Inferior parietal cortex (tissue), 1 donor: ENCODE results near the gene NDRG4.
A peak's percentile ranks its signal among the peaks of the same experiment; 100 is the strongest.
"Not testable (repeated sequence)": the region's sequence is repeated elsewhere in the genome, so short reads cannot be mapped to it uniquely, and the experiment has no call there.

Experiments used
- DNase-seq: peaks from one replicate; pipeline ENCODE4 v3.0.0-alpha.2; 2016; ENCODE audit errors: extremely low spot score

The NDRG4 gene

GRCh38 chr16:58465817-58466216 is 34.1 kb upstream of the NDRG4 start:
- DNase-seq: no peak

GRCh38 chr16:58466396-58466795 is 33.5 kb upstream of the NDRG4 start:
- no peak for DNase-seq

GRCh38 chr16:58467905-58468304 is 32.0 kb upstream of the NDRG4 start:
- DNase-seq: no peak

GRCh38 chr16:58471209-58471975 is 28.6 kb upstream of the NDRG4 start:
- no peak for DNase-seq

- no peak for DNase-seq
Measured at GRCh38 chr16:58472266-58472665, 27.7 kb upstream of the NDRG4 start.

- DNase-seq: no peak
Measured at GRCh38 chr16:58472827-58473226, 27.1 kb upstream of the NDRG4 start.

- no peak for DNase-seq
Measured at GRCh38 chr16:58474296-58474695, 25.6 kb upstream of the NDRG4 start.

- no peak for DNase-seq
Measured at GRCh38 chr16:58475091-58475619, 24.8 kb upstream of the NDRG4 start.

GRCh38 chr16:58476791-58477190 is 23.2 kb upstream of the NDRG4 start:
- no peak for DNase-seq

GRCh38 chr16:58478427-58478826 is 21.5 kb upstream of the NDRG4 start:
- no peak for DNase-seq

- no peak for DNase-seq
Measured at GRCh38 chr16:58481226-58481869, 18.6 kb upstream of the NDRG4 start.

GRCh38 chr16:58481931-58482330 is 18.0 kb upstream of the NDRG4 start:
- no peak for DNase-seq

GRCh38 chr16:58485184-58485887 is 14.6 kb upstream of the NDRG4 start:
- no peak for DNase-seq

- DNase-seq: peak; percentile 83
Measured at GRCh38 chr16:58487566-58488351, 12.2 kb upstream of the NDRG4 start.

- DNase-seq: no peak
Measured at GRCh38 chr16:58488531-58488930, 11.4 kb upstream of the NDRG4 start.

GRCh38 chr16:58490065-58490464 is 9.9 kb upstream of the NDRG4 start:
- DNase-seq: no peak

GRCh38 chr16:58490539-58490938 is 9.4 kb upstream of the NDRG4 start:
- not testable (repeated sequence) for DNase-seq

- no peak for DNase-seq
Measured at GRCh38 chr16:58492066-58492465, 7.9 kb upstream of the NDRG4 start.

- no peak for DNase-seq
Measured at GRCh38 chr16:58492735-58493134, 7.2 kb upstream of the NDRG4 start.

GRCh38 chr16:58493756-58494431 is 6.0 kb upstream of the NDRG4 start:
- DNase-seq: no peak

- peak; percentile 97 for DNase-seq
Measured at GRCh38 chr16:58494981-58495520, 4.9 kb upstream of the NDRG4 start.
